ENCODE results near the gene ZAP70.

Gene ZAP70

DNA sequence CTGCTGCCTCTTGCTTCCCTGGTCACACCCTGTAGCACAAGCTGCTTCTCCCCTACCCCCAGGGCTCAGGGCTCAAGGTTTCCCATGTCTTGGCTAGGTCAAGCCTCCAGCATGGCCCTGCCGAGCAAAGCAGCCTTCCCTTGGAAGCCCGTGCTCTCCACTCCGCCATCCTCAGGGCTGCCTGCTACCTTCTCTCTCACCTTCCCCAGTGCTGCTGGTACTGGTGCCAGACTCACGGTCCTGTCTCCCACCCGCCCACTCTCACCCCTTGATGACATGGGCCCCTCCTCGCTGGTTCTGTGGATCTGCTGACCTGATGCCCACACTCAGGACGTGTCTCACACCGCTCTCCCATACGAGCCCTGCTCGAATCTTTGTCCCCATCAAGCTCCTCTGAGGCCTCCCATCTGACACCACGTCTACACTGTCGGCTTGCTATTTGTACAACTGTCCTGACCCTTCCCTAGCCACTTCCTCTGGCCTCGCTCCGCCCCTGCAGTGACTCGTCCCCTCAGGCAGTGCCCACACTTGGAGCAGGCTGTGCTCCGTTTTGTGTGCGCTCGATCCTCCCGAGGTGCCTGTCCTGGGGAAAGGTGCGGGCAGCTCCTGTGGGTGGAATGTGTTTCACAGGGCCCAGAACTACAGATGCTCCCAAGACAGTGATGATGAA, 49.9 kb downstream of the ZAP70 start:
- Histone ChIP-seq H3K27me3 (ENCODE audit: control insufficient read depth in 1 of 2, insufficient read depth in 2 of 2, low read length in 2 of 2) (no peaks in the 10 kb centered on the region), H3K9me3 (ENCODE audit: low read length) (no peaks in the 10 kb centered on the region), H3K4me1 (ENCODE audit: insufficient read depth, low read length) (no peaks in the 10 kb centered on the region), H3K36me3 (ENCODE audit: insufficient read depth, low read length) (peaks cover 76% of the 10 kb centered on the region), H3K9ac (ENCODE audit: low read length) (no peak overlapping the region), H3K4me3 (ENCODE audit: low read depth in 1 of 2, low read length in 2 of 2) (no peak overlapping the region), H3K27ac (ENCODE audit: low read depth, low read length) (no peak overlapping the region)

DNA sequence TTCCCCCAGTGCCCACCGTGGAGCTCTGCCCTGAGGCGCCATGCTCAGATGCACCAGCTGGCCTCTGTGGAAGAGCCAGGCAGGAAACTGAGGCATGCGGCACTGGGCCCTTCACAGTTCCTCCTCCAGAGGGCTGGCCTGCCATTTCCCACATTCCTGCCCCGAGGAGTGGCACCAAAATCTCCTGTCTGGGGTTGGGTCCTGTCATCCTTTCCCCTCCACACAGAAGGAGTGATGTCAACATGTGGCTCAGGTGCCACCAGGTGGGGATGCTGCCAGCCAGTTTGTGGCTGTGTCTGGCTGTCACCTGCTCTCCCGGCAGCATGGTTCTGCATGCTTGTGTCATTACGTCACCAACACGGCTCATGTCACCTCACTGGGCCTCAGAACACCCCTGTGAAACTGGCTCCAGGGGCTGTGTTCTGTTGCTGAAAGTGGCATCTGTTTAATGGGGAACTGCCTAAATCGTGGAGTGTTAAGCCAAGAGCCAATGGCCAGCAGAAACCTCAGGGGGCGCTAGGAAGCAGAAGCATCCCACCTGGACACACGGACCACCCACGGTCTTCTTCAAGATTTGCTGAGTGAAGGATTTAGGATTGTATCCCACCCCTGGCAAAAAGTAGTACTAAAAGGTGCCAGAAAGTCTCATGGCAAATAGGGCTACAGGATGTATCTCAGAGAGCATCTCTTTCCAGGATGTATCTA, 51.3 kb downstream of the ZAP70 start:
- no peak overlapping the region for H3K27ac ChIP-seq (ENCODE audit: low read depth, low read length)
- H3K9me3 ChIP-seq (ENCODE audit: low read length) = no peaks in the 10 kb centered on the region
- no peak overlapping the region for H3K4me3 ChIP-seq (ENCODE audit: low read depth in 1 of 2, low read length in 2 of 2)
- H3K4me1 ChIP-seq (ENCODE audit: insufficient read depth, low read length) = no peaks in the 10 kb centered on the region
- H3K9ac ChIP-seq (ENCODE audit: low read length) = no peak overlapping the region
- peaks cover 63% of the 10 kb centered on the region for H3K36me3 ChIP-seq (ENCODE audit: insufficient read depth, low read length)
- H3K27me3 ChIP-seq (ENCODE audit: control insufficient read depth in 1 of 2, insufficient read depth in 2 of 2, low read length in 2 of 2) = no peaks in the 10 kb centered on the region

DNA sequence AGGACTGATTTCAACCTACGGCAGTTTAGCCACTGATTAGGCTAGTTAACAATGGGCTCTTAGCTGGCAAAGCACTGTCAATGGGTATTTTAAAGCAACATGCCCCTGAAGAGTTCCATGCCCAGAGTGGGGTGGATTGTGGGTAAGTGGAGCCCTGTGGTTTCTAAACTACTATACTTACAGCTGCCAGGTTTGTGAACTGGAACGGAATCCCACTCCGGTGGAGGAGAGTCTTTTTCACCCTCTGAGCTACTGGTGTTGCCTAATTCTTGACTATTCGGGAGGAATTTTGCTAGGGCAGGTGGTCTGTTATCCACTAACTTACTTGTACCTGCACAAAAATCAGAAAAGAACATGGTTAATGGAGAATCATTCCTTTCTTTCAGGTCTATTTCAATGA, 52.6 kb downstream of the ZAP70 start:
- peaks cover 62% of the 10 kb centered on the region for H3K36me3 ChIP-seq (ENCODE audit: insufficient read depth, low read length)
- no peaks in the 10 kb centered on the region for H3K27me3 ChIP-seq (ENCODE audit: control insufficient read depth in 1 of 2, insufficient read depth in 2 of 2, low read length in 2 of 2)
- H3K9me3 ChIP-seq (ENCODE audit: low read length) = no peaks in the 10 kb centered on the region
- no peaks in the 10 kb centered on the region for H3K4me1 ChIP-seq (ENCODE audit: insufficient read depth, low read length)
- H3K9ac ChIP-seq (ENCODE audit: low read length) = no peak overlapping the region
- H3K4me3 ChIP-seq (ENCODE audit: low read depth in 1 of 2, low read length in 2 of 2) = no peak overlapping the region
- no peak overlapping the region for H3K27ac ChIP-seq (ENCODE audit: low read depth, low read length)

DNA sequence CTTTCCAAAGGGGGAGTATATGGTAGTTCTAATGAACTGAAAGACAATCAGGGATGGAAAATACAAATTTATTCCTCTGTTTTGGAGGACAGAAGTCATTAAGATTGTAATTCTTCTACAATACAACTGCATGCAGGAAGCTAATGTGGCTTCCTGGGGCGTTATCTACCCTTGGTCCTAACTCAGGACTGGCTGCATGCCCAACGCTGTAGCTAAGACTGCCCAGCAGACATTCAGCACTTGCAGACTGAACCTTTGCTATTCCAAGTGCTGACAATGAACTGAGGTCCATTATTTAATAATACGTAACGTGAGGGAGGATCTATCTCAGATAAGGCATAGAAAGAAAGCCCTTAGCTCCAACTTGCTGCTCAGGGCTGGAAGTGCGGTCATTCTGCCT, 53.2 kb downstream of the ZAP70 start:
- Histone ChIP-seq H3K9ac (ENCODE audit: low read length) (no peak overlapping the region), H3K36me3 (ENCODE audit: insufficient read depth, low read length) (peaks cover 55% of the 10 kb centered on the region), H3K27ac (ENCODE audit: low read depth, low read length) (no peak overlapping the region), H3K27me3 (ENCODE audit: control insufficient read depth in 1 of 2, insufficient read depth in 2 of 2, low read length in 2 of 2) (no peaks in the 10 kb centered on the region), H3K9me3 (ENCODE audit: low read length) (no peaks in the 10 kb centered on the region), H3K4me1 (ENCODE audit: insufficient read depth, low read length) (no peaks in the 10 kb centered on the region), H3K4me3 (ENCODE audit: low read depth in 1 of 2, low read length in 2 of 2) (no peak overlapping the region)

DNA sequence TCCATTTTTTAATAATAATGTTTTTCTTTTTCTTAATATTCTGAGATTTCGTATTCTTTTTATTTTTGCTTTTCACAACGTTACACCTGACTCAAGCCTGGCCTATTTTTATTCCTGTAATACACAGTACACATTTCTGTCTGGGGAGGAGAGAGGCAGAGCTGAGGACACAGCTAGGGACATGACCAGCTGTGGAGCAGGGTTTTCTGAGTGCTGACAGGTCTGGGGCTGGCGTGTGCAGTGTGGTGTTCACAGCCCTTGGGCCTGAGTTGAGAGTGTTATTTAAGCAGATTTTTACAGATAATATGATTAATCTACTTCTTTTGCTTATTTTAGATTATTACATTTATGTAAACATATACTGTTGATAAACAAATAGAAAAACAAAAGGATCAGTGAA, 55.9 kb downstream of the ZAP70 start:
- Histone ChIP-seq H3K27ac (ENCODE audit: low read depth, low read length) (no peak overlapping the region), H3K4me1 (ENCODE audit: insufficient read depth, low read length) (no peaks in the 10 kb centered on the region), H3K9ac (ENCODE audit: low read length) (no peak overlapping the region), H3K27me3 (ENCODE audit: control insufficient read depth in 1 of 2, insufficient read depth in 2 of 2, low read length in 2 of 2) (no peaks in the 10 kb centered on the region), H3K36me3 (ENCODE audit: insufficient read depth, low read length) (peaks cover 52% of the 10 kb centered on the region), H3K4me3 (ENCODE audit: low read depth in 1 of 2, low read length in 2 of 2) (no peak overlapping the region), H3K9me3 (ENCODE audit: low read length) (no peaks in the 10 kb centered on the region)

DNA sequence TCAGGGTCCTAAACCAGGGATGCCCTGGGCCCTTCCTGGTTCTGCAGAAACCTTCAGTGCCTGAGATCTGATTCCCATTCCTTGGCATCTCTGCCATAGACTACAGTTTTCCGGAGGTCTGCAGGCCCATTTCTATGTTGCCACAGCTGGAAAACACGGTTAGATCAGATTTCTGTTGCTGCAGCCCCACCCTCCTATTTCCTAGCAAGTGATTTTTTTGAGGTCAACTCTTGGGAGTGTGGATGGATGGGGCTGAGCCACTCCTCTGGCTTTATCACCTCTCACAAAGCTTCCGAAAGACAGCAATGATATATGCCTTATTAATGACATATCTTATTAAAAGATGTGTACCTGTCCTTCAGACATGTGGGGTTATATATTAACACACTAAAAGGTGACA, 56.3 kb downstream of the ZAP70 start:
- peaks cover 54% of the 10 kb centered on the region for H3K36me3 ChIP-seq (ENCODE audit: insufficient read depth, low read length)
- no peaks in the 10 kb centered on the region for H3K9me3 ChIP-seq (ENCODE audit: low read length)
- no peak overlapping the region for H3K4me3 ChIP-seq (ENCODE audit: low read depth in 1 of 2, low read length in 2 of 2)
- no peak overlapping the region for H3K9ac ChIP-seq (ENCODE audit: low read length)
- no peak overlapping the region for H3K27ac ChIP-seq (ENCODE audit: low read depth, low read length)
- H3K4me1 ChIP-seq (ENCODE audit: insufficient read depth, low read length) = no peaks in the 10 kb centered on the region
- no peaks in the 10 kb centered on the region for H3K27me3 ChIP-seq (ENCODE audit: control insufficient read depth in 1 of 2, insufficient read depth in 2 of 2, low read length in 2 of 2)

DNA sequence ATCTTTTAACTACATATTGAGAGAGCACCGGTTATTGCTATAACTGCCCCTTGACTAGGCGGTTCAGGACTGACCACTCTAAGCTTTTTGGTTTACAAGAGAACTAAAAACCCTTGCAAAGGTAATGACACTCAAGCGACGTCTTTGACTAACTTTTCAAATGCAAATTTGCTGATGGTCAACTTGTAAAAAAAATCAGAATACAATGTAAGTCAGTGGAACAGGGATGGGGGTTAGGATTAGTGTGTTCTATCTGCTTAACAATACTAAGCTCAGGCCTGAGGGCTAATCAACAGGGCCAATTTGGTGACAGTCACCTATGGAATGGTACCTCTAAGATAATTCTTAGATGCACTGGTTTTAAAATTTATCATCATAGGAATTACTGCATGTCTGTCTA, 57.1 kb downstream of the ZAP70 start:
- Histone ChIP-seq H3K27ac (ENCODE audit: low read depth, low read length) (no peak overlapping the region), H3K9me3 (ENCODE audit: low read length) (no peaks in the 10 kb centered on the region), H3K4me3 (ENCODE audit: low read depth in 1 of 2, low read length in 2 of 2) (no peak overlapping the region), H3K9ac (ENCODE audit: low read length) (no peak overlapping the region), H3K27me3 (ENCODE audit: control insufficient read depth in 1 of 2, insufficient read depth in 2 of 2, low read length in 2 of 2) (no peaks in the 10 kb centered on the region), H3K4me1 (ENCODE audit: insufficient read depth, low read length) (no peaks in the 10 kb centered on the region), H3K36me3 (ENCODE audit: insufficient read depth, low read length) (peaks cover 54% of the 10 kb centered on the region)

DNA sequence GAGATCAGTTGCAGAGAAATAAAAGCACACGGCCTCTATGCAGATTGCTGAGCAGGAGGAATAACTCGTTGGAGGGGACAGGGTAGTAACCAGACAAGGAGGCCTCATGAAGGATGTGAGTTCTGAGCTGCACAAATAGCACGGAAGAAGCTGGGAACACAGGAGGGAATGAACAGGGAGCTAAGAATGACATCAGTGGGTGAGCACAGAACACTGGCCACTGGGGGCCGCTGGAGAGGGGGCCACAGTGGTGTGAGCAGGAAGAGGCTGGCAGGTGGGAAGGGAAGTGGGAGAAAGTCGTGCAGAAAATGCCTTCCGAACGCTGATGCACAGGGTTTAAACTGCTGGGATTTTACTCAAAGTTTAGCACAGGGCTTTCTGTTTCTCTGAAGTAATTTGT, 61.0 kb downstream of the ZAP70 start:
- Histone ChIP-seq H3K27me3 (ENCODE audit: control insufficient read depth in 1 of 2, insufficient read depth in 2 of 2, low read length in 2 of 2) (no peaks in the 10 kb centered on the region), H3K4me3 (ENCODE audit: low read depth in 1 of 2, low read length in 2 of 2) (no peak overlapping the region), H3K4me1 (ENCODE audit: insufficient read depth, low read length) (no peaks in the 10 kb centered on the region), H3K27ac (ENCODE audit: low read depth, low read length) (no peak overlapping the region), H3K9me3 (ENCODE audit: low read length) (no peaks in the 10 kb centered on the region), H3K9ac (ENCODE audit: low read length) (no peak overlapping the region), H3K36me3 (ENCODE audit: insufficient read depth, low read length) (peaks cover 46% of the 10 kb centered on the region)

DNA sequence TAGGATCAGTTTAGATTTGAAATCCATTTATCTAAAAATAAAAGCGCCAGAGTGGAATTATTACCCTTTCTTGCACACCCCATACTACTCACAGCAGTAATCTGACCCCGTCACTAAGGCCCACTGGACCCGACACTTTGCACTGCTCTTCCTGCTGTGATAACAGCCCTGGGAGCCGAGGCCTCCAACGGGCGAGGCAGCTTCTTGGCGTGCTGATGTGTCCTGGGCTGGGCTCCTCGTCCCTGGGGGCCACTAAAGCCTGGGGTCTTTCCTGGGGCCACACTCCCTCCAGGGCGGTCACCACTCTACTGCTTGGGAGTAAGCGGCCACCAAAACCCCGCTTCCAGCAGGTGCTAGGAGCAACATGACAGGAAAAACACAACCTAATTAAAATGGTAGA, 61.7 kb downstream of the ZAP70 start:
- H3K9ac ChIP-seq (ENCODE audit: low read length) = no peak overlapping the region
- no peaks in the 10 kb centered on the region for H3K27me3 ChIP-seq (ENCODE audit: control insufficient read depth in 1 of 2, insufficient read depth in 2 of 2, low read length in 2 of 2)
- peaks cover 41% of the 10 kb centered on the region for H3K36me3 ChIP-seq (ENCODE audit: insufficient read depth, low read length)
- H3K4me3 ChIP-seq (ENCODE audit: low read depth in 1 of 2, low read length in 2 of 2) = no peak overlapping the region
- no peaks in the 10 kb centered on the region for H3K9me3 ChIP-seq (ENCODE audit: low read length)
- H3K4me1 ChIP-seq (ENCODE audit: insufficient read depth, low read length) = no peaks in the 10 kb centered on the region
- no peak overlapping the region for H3K27ac ChIP-seq (ENCODE audit: low read depth, low read length)

DNA sequence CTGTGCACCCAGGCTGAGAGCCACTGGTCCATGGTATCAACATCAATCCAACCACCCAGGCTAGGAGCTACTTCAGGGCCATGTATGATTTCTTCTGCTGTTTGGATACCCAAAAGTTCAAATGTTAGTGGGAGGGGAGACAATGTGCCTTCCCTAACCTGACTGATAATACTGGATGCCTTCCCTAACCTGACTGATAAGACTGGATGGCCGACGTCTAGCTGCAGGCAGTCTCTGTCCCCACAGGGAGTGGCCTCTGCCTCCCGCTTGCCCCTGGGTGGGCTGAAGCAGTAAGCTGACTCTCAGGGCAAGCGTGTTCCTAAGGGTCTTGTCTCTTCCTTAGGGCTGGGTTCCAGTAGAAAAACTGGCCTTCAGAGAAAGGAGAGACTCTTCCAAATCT, 65.8 kb downstream of the ZAP70 start:
- Histone ChIP-seq H3K4me1 (ENCODE audit: insufficient read depth, low read length) (no peaks in the 10 kb centered on the region), H3K27ac (ENCODE audit: low read depth, low read length) (no peak overlapping the region), H3K4me3 (ENCODE audit: low read depth in 1 of 2, low read length in 2 of 2) (no peak overlapping the region), H3K27me3 (ENCODE audit: control insufficient read depth in 1 of 2, insufficient read depth in 2 of 2, low read length in 2 of 2) (no peaks in the 10 kb centered on the region), H3K9me3 (ENCODE audit: low read length) (no peaks in the 10 kb centered on the region), H3K9ac (ENCODE audit: low read length) (no peak overlapping the region), H3K36me3 (ENCODE audit: insufficient read depth, low read length) (peaks cover 17% of the 10 kb centered on the region)

DNA sequence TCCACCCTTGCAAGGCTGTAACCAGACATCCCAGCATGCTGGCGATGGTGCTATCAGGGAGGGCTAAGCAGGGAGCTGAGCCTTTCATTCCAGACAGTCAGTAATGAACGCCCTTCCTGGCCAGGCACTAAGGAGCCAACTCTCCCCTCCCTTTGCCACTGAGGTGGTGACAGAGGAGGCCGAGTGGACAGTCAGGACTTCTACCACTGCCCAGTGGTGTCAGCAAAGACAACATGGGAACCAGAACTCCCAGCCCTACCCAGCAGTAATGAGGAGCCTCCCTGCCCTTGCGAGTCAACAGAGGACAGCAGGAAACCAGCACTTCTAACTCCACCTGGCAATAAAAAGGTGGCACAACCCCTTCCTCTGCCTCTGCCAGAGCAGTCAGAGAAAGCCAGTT, 68.6 kb downstream of the ZAP70 start:
- Histone ChIP-seq H3K27ac (ENCODE audit: low read depth, low read length) (no peak overlapping the region), H3K4me1 (ENCODE audit: insufficient read depth, low read length) (no peaks in the 10 kb centered on the region), H3K27me3 (ENCODE audit: control insufficient read depth in 1 of 2, insufficient read depth in 2 of 2, low read length in 2 of 2) (no peaks in the 10 kb centered on the region)

DNA sequence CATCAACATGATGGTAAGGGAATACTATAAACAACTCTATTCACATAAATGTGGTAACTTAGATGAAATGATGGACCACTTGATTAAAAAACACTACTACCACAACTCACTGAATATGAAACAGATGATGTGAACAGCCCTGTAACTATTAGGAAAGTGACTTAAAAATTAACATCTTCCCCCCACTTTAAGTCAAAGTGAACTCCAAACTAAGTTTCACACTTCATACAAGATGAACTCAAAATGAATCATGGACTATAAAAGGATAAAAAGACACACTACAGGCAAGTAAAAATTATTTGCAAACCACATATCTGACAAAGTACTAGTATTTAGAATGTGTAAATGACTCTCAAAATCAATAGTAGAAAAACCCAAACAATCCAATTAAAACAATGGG, 71.6 kb downstream of the ZAP70 start:
- Histone ChIP-seq H3K9ac (ENCODE audit: low read length) (no peak overlapping the region), H3K9me3 (ENCODE audit: low read length) (no peaks in the 10 kb centered on the region), H3K4me1 (ENCODE audit: insufficient read depth, low read length) (no peaks in the 10 kb centered on the region), H3K27ac (ENCODE audit: low read depth, low read length) (no peak overlapping the region), H3K27me3 (ENCODE audit: control insufficient read depth in 1 of 2, insufficient read depth in 2 of 2, low read length in 2 of 2) (no peaks in the 10 kb centered on the region), H3K36me3 (ENCODE audit: insufficient read depth, low read length) (peaks cover 9% of the 10 kb centered on the region), H3K4me3 (ENCODE audit: low read depth in 1 of 2, low read length in 2 of 2) (no peak overlapping the region)

More for the DNA sequence above, 68.6 kb downstream of the ZAP70 start:
- Histone ChIP-seq H3K36me3 (ENCODE audit: insufficient read depth, low read length) (peaks cover 4% of the 10 kb centered on the region), H3K9ac (ENCODE audit: low read length) (no peak overlapping the region), H3K4me3 (ENCODE audit: low read depth in 1 of 2, low read length in 2 of 2) (no peak overlapping the region), H3K9me3 (ENCODE audit: low read length) (no peaks in the 10 kb centered on the region)
